IMR-90 (cell line): ENCODE results near the gene CCDC88C. TPM values are rescaled to one million over a fixed set of nuclear protein-coding genes. Genes with fewer than 3 reads are reported as not detected.

Experiments used
- ATAC-seq: fragments of 200-7000 bp; cut with Tn5 transposase; 2 replicates; pipeline ENCODE4 v1.9.1; 2020; ENCODE audit warnings: low read depth, mild to moderate bottlenecking, moderate library complexity
- BruUV-seq: library from RNA; stranded (reverse); fragments of 400-500 nt; replicated peaks from 2 replicates; lab custom pipeline; 2021; lab: Mats Ljungman, UMichigan
- CTCF ChIA-PET: fragments of 300-600 bp; formaldehyde crosslinking; extraction: SDS; loops from one replicate; lab custom pipeline; 2021; ENCODE audit warnings: antibody characterized with exemption; lab: Yijun Ruan, JAX
- POLR2A ChIA-PET: fragments of 300-600 bp; sonication (Branson Sonifier 250); formaldehyde crosslinking; loops from one replicate; lab custom pipeline; 2022; ENCODE audit warnings: antibody characterized with exemption; ENCODE audit not compliant: unreplicated experiment; lab: Charles Lee
- DNase-seq: peaks from one replicate; pipeline ENCODE4 v3.0.0; 2013
- H2AFZ ChIP-seq: replicated peaks from 2 replicates; pipeline ENCODE3; 2013; ENCODE audit warnings: low read length, mild to moderate bottlenecking; ENCODE audit not compliant: poor library complexity
- H2AK5ac ChIP-seq: 2 replicates; pipeline ENCODE4 v1.6.1; 2013; ENCODE audit warnings: low read depth, low read length, inconsistent platforms
- H2AK9ac ChIP-seq: replicated peaks from 2 replicates; pipeline ENCODE3; 2013; ENCODE audit warnings: mild to moderate bottlenecking, low read depth, low read length, moderate library complexity; ENCODE audit not compliant: poor library complexity
- H2BK120ac ChIP-seq: 2 replicates; pipeline ENCODE4 v1.6.1; 2013; ENCODE audit warnings: low read depth, low read length, inconsistent platforms
- H2BK15ac ChIP-seq: 3 replicates; pipeline ENCODE4 v1.6.1; 2013; ENCODE audit warnings: low read depth, low read length, inconsistent platforms
- H2BK20ac ChIP-seq: 2 replicates; pipeline ENCODE4 v1.6.1; 2013; ENCODE audit warnings: low read depth, mild to moderate bottlenecking, inconsistent platforms, low read length, moderate library complexity
- H2BK5ac ChIP-seq: 2 replicates; pipeline ENCODE4 v1.6.1; 2013; ENCODE audit warnings: mild to moderate bottlenecking, low read depth, low read length, inconsistent platforms; ENCODE audit not compliant: poor library complexity, severe bottlenecking
- H3K14ac ChIP-seq: replicated peaks from 2 replicates; pipeline ENCODE4 v1.6.1; 2013; ENCODE audit warnings: low read depth, low read length, inconsistent platforms
- H3K18ac ChIP-seq: 2 replicates; pipeline ENCODE4 v1.6.1; 2013; ENCODE audit warnings: low read depth, low read length, control low read depth
- H3K23ac ChIP-seq: 2 replicates; pipeline ENCODE4 v1.6.1; 2013; ENCODE audit warnings: low read depth, low read length, inconsistent platforms
- H3K27ac ChIP-seq: 2 replicates; pipeline ENCODE4 v1.5.1; 2013; ENCODE audit warnings: mild to moderate bottlenecking, control low read depth, low read length; ENCODE audit not compliant: insufficient read depth
- H3K27me3 ChIP-seq: 2 replicates; pipeline ENCODE4 v1.6.1; 2013; ENCODE audit warnings: low read length; ENCODE audit not compliant: control insufficient read depth, insufficient read depth
- H3K36me3 ChIP-seq: 2 replicates; pipeline ENCODE4 v1.6.1; 2013; ENCODE audit warnings: low read length, mixed read lengths; ENCODE audit not compliant: control insufficient read depth, insufficient read depth
- H3K4ac ChIP-seq: 2 replicates; pipeline ENCODE4 v1.6.1; 2013; ENCODE audit warnings: low read depth, low read length, inconsistent platforms
- H3K4me1 ChIP-seq: 2 replicates; pipeline ENCODE4 v1.6.1; 2013; ENCODE audit warnings: low read length, mixed read lengths; ENCODE audit not compliant: control insufficient read depth, insufficient read depth
- H3K4me2 ChIP-seq: 2 replicates; pipeline ENCODE4 v1.6.1; 2013; ENCODE audit warnings: low read depth, mild to moderate bottlenecking, control low read depth, low read length, moderate library complexity
- H3K4me3 ChIP-seq: 2 replicates; pipeline ENCODE4 v1.5.1; 2013; ENCODE audit warnings: low read depth, mild to moderate bottlenecking, control low read depth, low read length, moderate library complexity; ENCODE audit not compliant: insufficient read depth
- H3K56ac ChIP-seq: 2 replicates; pipeline ENCODE4 v1.6.1; 2013; ENCODE audit warnings: low read length, inconsistent platforms; ENCODE audit not compliant: insufficient read depth; ENCODE audit errors: extremely low read depth
- H3K79me1 ChIP-seq, 2 experiments: 2 replicates each; pipeline ENCODE4 v1.6.1; 2013; ENCODE audit warnings: low read length in 2 of 2, inconsistent platforms in 1 of 2, low read depth in 1 of 2
- H3K9ac ChIP-seq: 2 replicates; pipeline ENCODE4 v1.6.1; 2013; ENCODE audit warnings: low read depth, low read length, control low read depth
- H3K9me1 ChIP-seq: 2 replicates; pipeline ENCODE4 v1.6.1; 2013; ENCODE audit warnings: low read length, inconsistent platforms; ENCODE audit not compliant: insufficient read depth
- H3K9me3 ChIP-seq: 2 replicates; pipeline ENCODE4 v1.6.1; 2013; ENCODE audit warnings: low read length; ENCODE audit not compliant: control insufficient read depth, insufficient read depth
- H4K20me1 ChIP-seq: 2 replicates; pipeline ENCODE4 v1.6.1; 2013; ENCODE audit warnings: low read length, inconsistent platforms; ENCODE audit not compliant: insufficient read depth
- H4K5ac ChIP-seq: 2 replicates; pipeline ENCODE4 v1.6.1; 2013; ENCODE audit warnings: mild to moderate bottlenecking, low read depth, low read length, control low read depth
- H4K8ac ChIP-seq, 2 experiments: 2 replicates each; pipeline ENCODE4 v1.6.1; 2013; ENCODE audit warnings: low read depth in 2 of 2, low read length in 2 of 2, control low read depth in 1 of 2, inconsistent platforms in 1 of 2
- H4K91ac ChIP-seq: 2 replicates; pipeline ENCODE4 v1.6.1; 2013; ENCODE audit warnings: low read depth, low read length, inconsistent platforms; ENCODE audit not compliant: insufficient read depth
- CHD1 ChIP-seq: IDR thresholded peaks from 2 replicates; pipeline ENCODE4 v1.6.1; 2012; ENCODE audit warnings: low read depth, low read length, improper control_type of control experiment
- CTCF ChIP-seq: conservative IDR thresholded peaks from 2 replicates; pipeline ENCODE4 v1.5.1; 2012; ENCODE audit warnings: mild to moderate bottlenecking, low read depth, low read length, improper control_type of control experiment
- MAFK ChIP-seq: IDR thresholded peaks from 2 replicates; pipeline ENCODE4 v1.6.1; 2012; ENCODE audit warnings: low read depth, low read length, improper control_type of control experiment
- MXI1 ChIP-seq: IDR thresholded peaks from 2 replicates; pipeline ENCODE4 v1.6.1; 2012; ENCODE audit warnings: low read depth, mild to moderate bottlenecking, low read length, moderate library complexity, borderline replicate concordance
- NFE2L2 ChIP-seq: fragments of 150-350 bp; IDR thresholded peaks from 2 replicates; pipeline ENCODE4 v1.6.1; 2016; ENCODE audit warnings: low read depth, mild to moderate bottlenecking, low read length
- RAD21 ChIP-seq: IDR thresholded peaks from 2 replicates; pipeline ENCODE4 v1.6.1; 2012; ENCODE audit warnings: low read length, improper control_type of control experiment
- USF2 ChIP-seq: fragments of 150-350 bp; IDR thresholded peaks from 2 replicates; pipeline ENCODE4 v1.6.1; 2017; ENCODE audit warnings: mild to moderate bottlenecking, antibody characterized with exemption, low read length, low read depth
- WGBS, 2 experiments: methylation state at CpG; one replicate each; pipeline versions ENCODE4 v1.1.5 to v1.1.7; 2013; ENCODE audit warnings: missing lambda C conversion rate in 2 of 2; ENCODE audit not compliant: insufficient read length in 1 of 2; ENCODE audit errors: extremely low coverage in 2 of 2; 5-methylcytosine and 5-hydroxymethylcytosine counted together
- dilution Hi-C: fragments of 300-500 bp; cut with HindIII; formaldehyde crosslinking; loops from one replicate; pipeline ENCODE4 v1.14.3; 2018; ENCODE audit warnings: low sequenced_read_pairs; ENCODE audit not compliant: unreplicated experiment
- in situ Hi-C: fragments of 300-500 bp; cut with MboI; formaldehyde crosslinking; loops from 3 replicates; pipeline ENCODE4 v1.14.3; 2019; ENCODE audit warnings: low sequenced_read_pairs, inconsistent platforms, mixed read lengths
- intact Hi-C: fragments of 100-400 bp; cut with micrococcal nuclease; formaldehyde crosslinking; loops from 2 replicates; pipeline ENCODE4 v1.10.0; 2022
- polyA plus RNA-seq, 3 experiments: library from polyadenylated mRNA; depleted of rRNA; stranded (reverse); fragments of >200 nt; gene quantifications; 2 replicates each; pipeline ENCODE4 v1.2.3, GENCODE V29; 2012; ENCODE audit warnings: low replicate concordance in 1 of 3
- total RNA-seq: library from RNA; depleted of rRNA; stranded (reverse); fragments of >200 nt; gene quantifications from 2 replicates; pipeline ENCODE4 v1.2.3, GENCODE V29; 2012

CCDC88C gene
- total and polyA plus RNA-seq, 2 of the 4 experiments (the other 2 are of a cell fraction) = 0.17 to 0.18 TPM

- ChIA-PET POLR2A (no interaction called here), CTCF (interaction anchor here (0.6 kb wide), 1 partner anchor 461 kb away, joined by 3 read pairs; no protein-coding TSS in a partner anchor)
- Histone ChIP-seq H3K4ac (no peak overlapping the region), H3K18ac (no peak overlapping the region), H3K4me3 (no peak overlapping the region), H4K8ac (no peak overlapping the region), H3K27me3 (peaks cover 16% of the 10 kb centered on the region), H3K4me2 (no peak overlapping the region), H2BK15ac (no peak overlapping the region), H3K56ac (no peak overlapping the region), H3K79me1 (no peaks in the 10 kb centered on the region), H3K27ac (no peak overlapping the region), H3K9me1 (no peaks in the 10 kb centered on the region), H2AK9ac (no peak overlapping the region), H2AFZ (no peak overlapping the region), H3K23ac (no peak overlapping the region), H4K20me1 (no peaks in the 10 kb centered on the region), H3K9ac (no peak overlapping the region), H4K91ac (no peak overlapping the region), H3K9me3 (no peaks in the 10 kb centered on the region), H3K14ac (no peak overlapping the region), H3K4me1 (no peaks in the 10 kb centered on the region), H2BK5ac (no peak overlapping the region), H4K5ac (no peak overlapping the region), H3K36me3 (no peaks in the 10 kb centered on the region), H2BK120ac (no peak overlapping the region), H2BK20ac (no peak overlapping the region), H2AK5ac (no peak overlapping the region)
- in situ Hi-C loops = no loop called here
- 57% methylated on average over 2 of the region's 17 CpGs; no CpG with 5 or more reads in 1 of the 2 experiments for WGBS, 2 experiments
- no peak for TF ChIP-seq CTCF
- no peak for TF ChIP-seq USF2
- TF ChIP-seq NFE2L2 = no peak
- TF ChIP-seq MXI1 = no peak
- TF ChIP-seq MAFK = no peak
- TF ChIP-seq RAD21 = no peak
- TF ChIP-seq CHD1 = no peak
- BruUV-seq = no TSS peak
- intact Hi-C loops = no loop called here
- ATAC-seq (no peak), DNase-seq (no peak)
- dilution Hi-C loops = no loop called here
These were observed 64.6 kb downstream of the CCDC88C start for GRCh38 chr14:91352728-91353692.
